ENCODE data around the gene NUTM2A. TPM values are rescaled to one million over a fixed set of nuclear protein-coding genes. Genes with fewer than 3 reads are reported as not detected.

NUTM2A gene
- total RNA-seq, 2 experiments from 2014 or later = 0.29 to 0.71 TPM

Other genes with a start within 250 kb of the NUTM2A start
- not detected for gene FAM25A, start 205.2 kb upstream of the NUTM2A start, total RNA-seq
- 10 to 100 TPM; 94.7 to 99.6 TPM for gene GLUD1, start 130.6 kb upstream of the NUTM2A start, total RNA-seq
- gene SHLD2, start 130.2 kb upstream of the NUTM2A start, total RNA-seq = 10 to 100 TPM; 34.2 to 36.8 TPM
- 1 to 10 TPM; 1.6 to 2.0 TPM for gene NUTM2D, start 132.3 kb downstream of the NUTM2A start, total RNA-seq